Vagina (tissue), 2 donors: ENCODE results near the gene ZFHX3.

ENCODE experiments used
- CTCF ChIP-seq, 3 experiments: fragments of 450-650 bp in 2 of 3; fragments of 200-600 bp in 1 of 3; sonication (generic) in 1 of 3; IDR thresholded peaks; one replicate each; pipeline ENCODE4 v1.5.1; 2017 to 2019; ENCODE audit warnings: antibody characterized with exemption in 3 of 3, mild to moderate bottlenecking in 2 of 3, moderate library complexity in 2 of 3
- POLR2A ChIP-seq, 2 donors: fragments of 450-650 bp; IDR thresholded peaks; one replicate each; pipeline ENCODE4 v1.6.1; 2017; ENCODE audit warnings: antibody characterized with exemption in 2 of 2, mild to moderate bottlenecking in 2 of 2, moderate library complexity in 2 of 2
- POLR2AphosphoS5 ChIP-seq, 2 donors: sonication (generic); formaldehyde crosslinking; IDR thresholded peaks; one replicate each; pipeline ENCODE4 v1.9.0; 2017; ENCODE audit warnings: antibody characterized with exemption in 2 of 2, mild to moderate bottlenecking in 2 of 2, low read depth in 1 of 2; ENCODE audit not compliant: insufficient read depth in 1 of 2

GRCh38 chr16:73094371-73094770, 46.4 kb upstream of the ZFHX3 start:
- TF ChIP-seq CTCF (IDR thresholded peaks at IDR 0.05), result no peak
- no peak for TF ChIP-seq POLR2A (IDR thresholded peaks at IDR 0.05)
- no peak for TF ChIP-seq POLR2AphosphoS5 (IDR thresholded peaks at IDR 0.05; ENCODE audit: insufficient read depth in 1 of 2, low read depth in 1 of 2)
